Globus pallidus (tissue), 1 donor: ENCODE data around the gene CCNY.

ENCODE experiments used
- DNase-seq: peaks from one replicate; pipeline ENCODE4 v3.0.0-alpha.2; 2015; ENCODE audit warnings: low spot score

The CCNY gene

GRCh38 chr10:35559416-35559815 lies 223.1 kb downstream of the CCNY start:
- no peak for DNase-seq

- DNase-seq, result peak; percentile 85
Measured at GRCh38 chr10:35561715-35562114, 225.4 kb downstream of the CCNY start.

DNA sequence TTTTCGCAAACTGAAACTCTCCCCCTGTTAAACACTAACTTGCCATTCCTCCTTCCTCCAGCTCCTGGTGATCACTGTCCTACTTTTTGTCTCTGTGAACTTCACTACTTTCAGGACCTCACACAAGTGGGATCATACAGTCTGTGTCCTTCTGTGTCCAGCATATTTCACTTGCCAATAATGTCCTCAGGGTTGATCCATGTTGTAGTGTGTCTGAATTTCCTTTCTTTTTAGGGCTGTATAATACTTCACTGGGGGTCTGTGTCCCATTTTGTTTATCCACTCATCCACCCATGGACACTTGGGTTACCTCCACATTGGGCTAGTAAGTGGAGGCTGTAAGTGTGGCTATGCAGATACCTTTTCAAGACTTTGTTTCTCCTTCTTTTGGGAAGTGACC lies 226.1 kb downstream of the CCNY start:
- no peak for DNase-seq

GRCh38 chr10:35563261-35563891 lies 227.1 kb downstream of the CCNY start:
- DNase-seq, result peak; percentile 64

DNA sequence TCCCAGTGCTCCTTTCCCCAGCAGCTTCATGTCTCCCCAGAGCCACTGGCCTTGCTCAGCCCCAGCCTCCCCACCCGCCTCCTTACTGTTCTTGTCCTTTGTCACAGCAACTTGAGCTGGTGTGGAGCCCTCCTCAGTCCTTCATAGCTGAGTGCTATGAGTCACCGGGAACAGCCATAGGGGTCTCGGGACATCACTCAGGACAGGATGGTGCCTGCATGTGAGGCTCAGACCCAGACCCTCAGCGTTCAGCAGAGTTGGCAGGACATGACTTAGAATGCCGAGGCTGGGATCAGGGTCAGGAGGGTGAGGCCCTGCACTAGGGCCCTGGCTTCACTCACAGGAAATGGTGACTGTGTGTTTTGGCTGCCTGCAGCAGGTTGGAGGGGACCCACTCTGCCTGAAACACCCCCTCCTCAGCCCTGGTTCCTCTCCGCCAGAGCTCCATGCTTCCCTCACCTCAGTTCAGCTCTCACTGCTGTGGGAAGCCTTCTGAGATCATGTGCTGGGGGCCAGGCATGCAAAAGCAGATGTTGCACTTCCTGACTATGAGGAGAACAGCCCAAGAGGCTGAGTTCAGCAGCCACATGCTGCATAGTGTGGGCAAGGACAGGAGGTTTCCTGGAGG lies 228.1 kb downstream of the CCNY start:
- peak; percentile 53 for DNase-seq

DNA sequence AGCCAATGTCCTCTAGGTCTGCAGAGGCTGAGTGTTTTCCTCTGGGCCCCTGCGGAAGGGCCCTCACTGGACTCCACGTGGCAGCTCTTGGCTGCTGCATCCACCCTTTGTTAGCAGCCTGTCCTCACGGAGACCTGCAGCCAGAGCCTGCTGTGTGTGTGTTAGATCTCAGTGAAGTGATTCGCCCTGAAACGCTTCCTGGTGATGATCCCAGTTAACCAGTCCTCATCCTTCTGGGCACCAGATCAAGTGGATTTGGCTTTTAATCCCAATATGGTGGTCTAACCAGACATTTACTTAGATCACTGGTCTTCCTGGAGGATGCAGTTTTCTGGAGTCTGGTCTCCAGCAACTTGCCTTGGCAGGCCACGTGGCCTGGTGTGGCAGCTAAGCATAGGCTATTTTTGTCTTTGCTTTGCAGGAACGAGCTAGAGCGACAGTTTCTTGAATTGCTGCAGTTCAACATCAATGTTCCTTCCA lies 229.3 kb downstream of the CCNY start:
- peak; percentile 41 for DNase-seq

- no peak for DNase-seq
Measured at GRCh38 chr10:35567951-35568350, 231.6 kb downstream of the CCNY start.

- DNase-seq, result no peak
Measured at GRCh38 chr10:35568483-35569015, 232.2 kb downstream of the CCNY start.

DNA sequence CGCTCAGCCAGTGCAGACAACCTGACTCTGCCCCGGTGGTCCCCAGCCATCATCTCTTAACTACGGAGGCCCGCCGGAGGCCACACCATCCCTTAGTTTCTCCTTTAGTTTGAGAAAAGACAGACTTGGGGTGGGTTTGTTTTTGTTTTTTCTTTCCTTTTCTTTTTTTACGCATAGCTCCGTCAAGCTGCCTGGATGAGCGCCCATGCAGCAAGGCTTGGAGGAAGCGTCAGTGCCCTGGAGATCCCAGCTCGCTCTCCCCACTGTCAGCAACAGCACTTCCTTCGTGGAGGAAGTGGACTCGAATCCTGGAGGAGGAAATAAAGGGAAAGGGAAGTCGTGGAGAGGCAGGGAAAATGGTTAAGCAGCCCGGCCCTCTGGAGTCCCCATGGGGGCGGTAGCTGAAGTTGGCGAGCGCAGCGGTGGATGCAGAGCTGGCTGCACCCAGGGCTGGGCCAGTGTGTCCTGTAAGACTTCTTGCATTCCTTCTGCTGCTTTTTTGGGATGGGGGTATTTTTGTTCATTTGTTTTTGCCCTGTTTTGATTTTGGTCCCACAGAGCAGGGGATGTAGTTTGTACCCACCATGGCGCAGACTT lies 232.9 kb downstream of the CCNY start:
- no peak for DNase-seq

GRCh38 chr10:35569836-35570235 lies 233.5 kb downstream of the CCNY start:
- no peak for DNase-seq

GRCh38 chr10:35570397-35570796 lies 234.1 kb downstream of the CCNY start:
- no peak for DNase-seq

- DNase-seq, result no peak
Measured at GRCh38 chr10:35572583-35572982, 236.3 kb downstream of the CCNY start.

- DNase-seq, result no peak
Measured at GRCh38 chr10:35573796-35574195, 237.5 kb downstream of the CCNY start.

- DNase-seq, result no peak
Measured at GRCh38 chr10:35574924-35575352, 238.6 kb downstream of the CCNY start.

DNA sequence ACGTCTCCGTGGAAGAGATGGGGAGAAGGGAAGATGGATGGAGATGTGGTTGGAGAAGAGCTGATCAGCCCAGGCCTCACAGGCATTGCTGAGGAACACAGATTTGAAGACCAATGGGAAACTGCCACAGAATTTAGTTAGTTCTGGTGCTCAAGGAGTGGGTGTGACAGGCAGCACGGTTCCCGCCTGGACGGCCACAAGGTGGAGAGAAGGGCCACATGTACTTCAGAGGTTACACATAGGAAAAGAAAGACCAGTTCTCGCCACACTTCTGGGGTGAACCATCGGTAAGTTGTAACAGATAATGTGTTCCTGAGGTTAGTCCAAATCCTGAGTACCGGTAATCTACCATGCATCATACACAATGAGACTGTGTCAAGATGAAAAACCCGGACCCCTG lies 239.3 kb downstream of the CCNY start:
- DNase-seq, result no peak

- DNase-seq, result no peak
Measured at GRCh38 chr10:35576730-35577129, 240.4 kb downstream of the CCNY start.

DNA sequence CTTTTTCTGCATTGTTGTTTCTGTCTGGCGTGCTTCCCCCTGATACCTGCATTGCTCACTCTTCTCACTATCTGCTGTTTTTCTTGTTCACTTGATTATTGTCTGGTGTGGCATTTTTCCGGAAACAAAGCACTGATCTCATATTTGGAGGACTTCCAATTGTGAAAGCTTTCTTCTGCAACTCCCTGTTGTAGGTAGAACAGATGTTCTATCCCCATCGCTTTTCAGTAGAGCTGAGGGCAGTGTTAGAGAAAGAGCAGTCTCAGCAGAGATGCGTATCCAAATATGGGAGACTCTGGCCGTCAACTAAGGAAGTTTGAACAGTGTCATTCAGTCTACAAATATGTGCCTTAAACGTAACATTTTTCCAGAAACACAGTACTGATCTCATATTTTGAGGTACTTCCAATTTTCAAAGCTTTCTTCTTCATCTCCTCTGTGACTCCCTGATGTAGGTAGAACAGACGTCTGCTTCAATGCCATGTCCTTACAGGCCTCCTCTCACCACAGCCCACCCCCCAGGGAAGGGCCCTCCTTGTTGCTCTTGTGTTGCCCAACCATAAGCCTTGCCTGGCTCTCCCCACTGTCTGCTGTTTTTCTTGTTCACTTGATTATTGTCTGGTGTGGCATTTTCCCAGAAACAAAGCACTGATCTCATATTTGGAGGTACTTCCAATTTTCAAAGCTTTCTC lies 241.8 kb downstream of the CCNY start:
- no peak for DNase-seq

- DNase-seq, result no peak
Measured at GRCh38 chr10:35578618-35578956, 242.3 kb downstream of the CCNY start.

GRCh38 chr10:35579116-35579515 lies 242.8 kb downstream of the CCNY start:
- no peak for DNase-seq

GRCh38 chr10:35579726-35580422 lies 243.6 kb downstream of the CCNY start:
- DNase-seq, result no peak

- no peak for DNase-seq
Measured at GRCh38 chr10:35580423-35580770, 244.1 kb downstream of the CCNY start.

DNA sequence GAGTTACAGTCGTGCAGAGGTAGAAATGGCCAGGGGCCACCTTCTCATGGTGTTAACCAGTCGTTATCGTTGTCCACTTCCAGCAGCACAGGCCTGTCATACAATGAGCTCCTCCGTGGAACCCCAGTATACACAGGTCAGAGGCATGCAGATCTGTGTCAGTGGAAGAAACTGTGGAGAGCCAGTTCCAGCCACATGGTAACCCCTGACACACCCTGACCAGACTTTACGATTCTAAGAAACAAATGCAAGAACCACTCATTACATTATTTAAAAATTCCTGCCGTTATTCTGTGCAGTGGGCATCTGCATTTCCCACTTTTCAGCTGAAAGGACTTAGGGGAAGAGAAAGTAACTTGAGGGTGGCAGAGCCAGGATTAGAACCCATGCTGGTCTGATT lies 245.3 kb downstream of the CCNY start:
- DNase-seq, result no peak
